Thymus (tissue), 11 donors: ENCODE measurements around the gene DNAI1. TPM values are rescaled to one million over a fixed set of nuclear protein-coding genes. Genes with fewer than 3 reads are reported as not detected.

ENCODE experiments used
- DNase-seq, 9 donors: peaks; one replicate each; pipeline ENCODE4 v3.0.0-alpha.2; 2013; ENCODE audit warnings: low spot score in 9 of 9, low read depth in 6 of 9, missing footprints in 1 of 9
- H3K27ac ChIP-seq, 2 donors: one replicate each; pipeline ENCODE4 v1.5.1; 2013; ENCODE audit warnings: control low read depth in 1 of 2, low read depth in 1 of 2, low read length in 1 of 2, mild to moderate bottlenecking in 1 of 2, moderate library complexity in 1 of 2
- H3K27me3 ChIP-seq, 2 donors: one replicate each; pipeline ENCODE4 v1.5.1; 2013; ENCODE audit warnings: low read length in 1 of 2; ENCODE audit not compliant: control insufficient read depth in 2 of 2, insufficient read depth in 1 of 2
- H3K36me3 ChIP-seq, 2 donors: one replicate each; pipeline ENCODE4 v1.5.1; 2013; ENCODE audit warnings: low read length in 1 of 2, mild to moderate bottlenecking in 1 of 2, moderate library complexity in 1 of 2; ENCODE audit not compliant: control insufficient read depth in 2 of 2, insufficient read depth in 2 of 2
- H3K4me1 ChIP-seq, 2 donors: one replicate each; pipeline ENCODE4 v1.5.1; 2013; ENCODE audit warnings: low read length in 2 of 2; ENCODE audit not compliant: control insufficient read depth in 2 of 2, insufficient read depth in 2 of 2
- H3K4me3 ChIP-seq, 2 donors: one replicate each; pipeline ENCODE4 v1.5.1; 2013; ENCODE audit warnings: low read length in 2 of 2, control low read depth in 1 of 2, mild to moderate bottlenecking in 1 of 2
- H3K9me3 ChIP-seq, 2 donors: one replicate each; pipeline ENCODE4 v1.5.1; 2013; ENCODE audit warnings: low read length in 1 of 2, mild to moderate bottlenecking in 1 of 2; ENCODE audit not compliant: control insufficient read depth in 2 of 2, insufficient read depth in 1 of 2
- WGBS: extraction: QIAGEN DNeasy Blood & Tissue Kit; methylation state at CpG from one replicate; pipeline ENCODE4 v1.1.7; 2013; 5-methylcytosine and 5-hydroxymethylcytosine counted together
- polyA plus RNA-seq: library from polyadenylated mRNA; stranded (reverse); fragments of 200-250 nt; gene quantifications from one replicate; pipeline ENCODE4 v1.2.3, GENCODE V29; 2013
- total RNA-seq: library from RNA; stranded (reverse); fragments of 120-200 nt; gene quantifications from one replicate; pipeline ENCODE4 v1.2.4, GENCODE V29; 2013
- donor health status: healthy.

Gene DNAI1
- total and polyA plus RNA-seq, 2 donors, result 0.38 to 0.75 TPM

- 21% methylated on average over 13 of the region's 13 CpGs for WGBS
- no peak for DNase-seq
- H3K9me3 ChIP-seq, result no peaks in the 10 kb centered on the region
- H3K4me3 ChIP-seq, result no peak overlapping the region
- H3K4me1 ChIP-seq, result no peaks in the 10 kb centered on the region
- peaks cover 0 to 18% of the 10 kb centered on the region in 2 donors for H3K27me3 ChIP-seq
- no peak overlapping the region for H3K27ac ChIP-seq
- H3K36me3 ChIP-seq, result no peaks in the 10 kb centered on the region
Measured at GRCh38 chr9:34547960-34548611, 89.5 kb downstream of the DNAI1 start.

DNA sequence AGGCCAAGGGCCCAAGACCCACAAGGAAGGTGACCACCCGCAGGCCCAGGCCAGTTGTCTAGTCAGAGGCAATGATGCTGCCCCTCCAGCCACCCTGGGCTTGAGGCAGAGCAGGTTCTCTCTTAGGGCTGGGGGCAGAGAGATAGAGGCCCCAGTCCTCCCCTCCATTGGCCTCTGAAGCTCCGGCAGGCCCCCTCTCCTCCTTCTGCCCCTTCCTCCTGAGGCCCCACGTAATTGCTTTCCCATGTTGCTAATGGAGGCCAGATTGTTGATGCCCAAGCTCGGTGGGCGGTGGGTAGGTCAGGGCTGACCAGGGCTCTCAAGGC, 90.8 kb downstream of the DNAI1 start:
- no peak overlapping the region for H3K4me3 ChIP-seq
- no peaks in the 10 kb centered on the region for H3K4me1 ChIP-seq
- H3K36me3 ChIP-seq, result no peaks in the 10 kb centered on the region
- H3K9me3 ChIP-seq, result no peaks in the 10 kb centered on the region
- no peak for DNase-seq
- peaks cover 0 to 20% of the 10 kb centered on the region in 2 donors for H3K27me3 ChIP-seq
- 95% methylated on average over 5 of the region's 5 CpGs for WGBS
- no peak overlapping the region for H3K27ac ChIP-seq

DNA sequence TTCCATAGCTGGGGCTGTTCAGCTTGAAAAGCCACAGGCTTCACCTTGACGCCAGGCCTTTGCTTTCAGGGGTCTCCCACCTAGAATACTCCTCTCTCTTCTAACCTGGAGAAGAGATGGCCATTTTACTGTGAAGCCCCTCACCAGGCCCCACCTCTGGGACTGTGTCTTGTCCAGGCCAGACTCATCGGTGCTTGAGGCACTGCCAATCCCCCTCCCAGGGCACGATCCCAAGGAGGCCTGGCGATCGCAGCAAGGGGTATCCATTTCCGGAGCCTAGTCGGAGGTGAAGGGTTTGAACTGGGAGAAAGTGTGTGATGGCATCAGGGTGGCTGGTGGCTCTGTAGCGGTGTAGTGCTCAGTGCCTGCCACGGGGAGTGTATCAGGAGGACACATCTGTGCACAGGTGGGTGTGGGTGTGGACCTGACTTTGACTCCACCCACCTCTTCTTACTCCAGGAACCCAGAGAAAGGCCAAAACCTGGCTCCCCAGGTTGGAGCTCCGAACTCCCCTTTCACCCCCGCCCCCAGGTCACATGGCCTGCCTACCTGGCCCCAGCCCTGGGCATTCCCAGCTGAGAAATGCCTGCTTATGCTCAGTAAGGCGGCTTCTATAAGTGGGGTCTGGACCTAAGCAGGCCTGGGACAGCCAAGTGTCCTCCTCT, 91.5 kb downstream of the DNAI1 start:
- no peak for DNase-seq
- WGBS, result 87% methylated on average over 12 of the region's 12 CpGs
- Histone ChIP-seq H3K36me3 (no peaks in the 10 kb centered on the region), H3K9me3 (no peaks in the 10 kb centered on the region), H3K27ac (no peak overlapping the region), H3K4me1 (peaks cover 0 to under 1% of the 10 kb centered on the region in 2 donors), H3K4me3 (no peak overlapping the region), H3K27me3 (peaks cover 0 to 22% of the 10 kb centered on the region in 2 donors)

- Histone ChIP-seq H3K36me3 (no peaks in the 10 kb centered on the region), H3K4me3 (no peak overlapping the region), H3K27me3 (peaks cover 0 to 18% of the 10 kb centered on the region in 2 donors), H3K27ac (no peak overlapping the region), H3K9me3 (no peaks in the 10 kb centered on the region), H3K4me1 (peaks cover 0 to 5% of the 10 kb centered on the region in 2 donors)
- 93% methylated on average over 5 of the region's 5 CpGs for WGBS
- no peak for DNase-seq
Measured at GRCh38 chr9:34550681-34551270, 92.2 kb downstream of the DNAI1 start.

GRCh38 chr9:34551751-34552605, 93.4 kb downstream of the DNAI1 start:
- 94% methylated on average over 20 of the region's 20 CpGs for WGBS
- no peak for DNase-seq
- Histone ChIP-seq H3K9me3 (no peaks in the 10 kb centered on the region), H3K27me3 (peaks cover 0 to 14% of the 10 kb centered on the region in 2 donors), H3K4me3 (no peak overlapping the region), H3K27ac (no peak overlapping the region), H3K36me3 (no peaks in the 10 kb centered on the region), H3K4me1 (peaks cover 0 to 5% of the 10 kb centered on the region in 2 donors)

DNA sequence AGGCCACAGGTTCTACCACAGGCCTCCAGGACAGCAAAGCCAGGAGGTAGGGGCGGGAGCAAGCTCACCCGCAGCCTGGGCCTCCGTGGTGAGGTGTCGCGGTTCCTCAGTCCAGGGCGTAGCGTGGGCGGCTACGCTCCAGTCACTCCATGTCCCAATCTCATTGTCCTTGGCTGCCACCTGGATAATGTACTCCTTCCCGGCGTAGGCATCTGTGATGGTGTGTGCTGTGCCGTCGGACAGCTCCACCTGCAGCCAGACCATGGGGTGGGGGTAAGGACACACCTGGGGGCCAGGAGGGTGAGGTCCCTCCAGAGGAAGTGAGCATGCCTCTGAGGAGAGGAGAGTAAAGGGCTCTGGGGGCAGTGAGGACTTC, 94.0 kb downstream of the DNAI1 start:
- Histone ChIP-seq H3K27me3 (peaks cover 0 to 9% of the 10 kb centered on the region in 2 donors), H3K4me3 (no peak overlapping the region), H3K27ac (no peak overlapping the region), H3K36me3 (no peaks in the 10 kb centered on the region), H3K4me1 (peaks cover 0 to 6% of the 10 kb centered on the region in 2 donors), H3K9me3 (no peaks in the 10 kb centered on the region)
- 93% methylated on average over 13 of the region's 13 CpGs for WGBS
- DNase-seq, result no peak

- Histone ChIP-seq H3K27me3 (peaks cover 0 to 9% of the 10 kb centered on the region in 2 donors), H3K4me3 (no peak overlapping the region), H3K4me1 (peaks cover 0 to 7% of the 10 kb centered on the region in 2 donors), H3K36me3 (no peaks in the 10 kb centered on the region), H3K27ac (no peak overlapping the region), H3K9me3 (no peaks in the 10 kb centered on the region)
- 97% methylated on average over 2 of the region's 2 CpGs for WGBS
- no peak for DNase-seq
Measured at GRCh38 chr9:34552986-34553385, 94.4 kb downstream of the DNAI1 start.

GRCh38 chr9:34553511-34554021, 95.0 kb downstream of the DNAI1 start:
- no peak overlapping the region for H3K4me3 ChIP-seq
- peaks cover 0 to 14% of the 10 kb centered on the region in 2 donors for H3K27me3 ChIP-seq
- 90% methylated on average over 18 of the region's 18 CpGs for WGBS
- H3K36me3 ChIP-seq, result no peaks in the 10 kb centered on the region
- no peaks in the 10 kb centered on the region for H3K9me3 ChIP-seq
- DNase-seq, result no peak
- H3K4me1 ChIP-seq, result peaks cover 0 to 11% of the 10 kb centered on the region in 2 donors
- no peak overlapping the region for H3K27ac ChIP-seq
